ENCODE data around the gene COL9A3.

Gene COL9A3

DNA sequence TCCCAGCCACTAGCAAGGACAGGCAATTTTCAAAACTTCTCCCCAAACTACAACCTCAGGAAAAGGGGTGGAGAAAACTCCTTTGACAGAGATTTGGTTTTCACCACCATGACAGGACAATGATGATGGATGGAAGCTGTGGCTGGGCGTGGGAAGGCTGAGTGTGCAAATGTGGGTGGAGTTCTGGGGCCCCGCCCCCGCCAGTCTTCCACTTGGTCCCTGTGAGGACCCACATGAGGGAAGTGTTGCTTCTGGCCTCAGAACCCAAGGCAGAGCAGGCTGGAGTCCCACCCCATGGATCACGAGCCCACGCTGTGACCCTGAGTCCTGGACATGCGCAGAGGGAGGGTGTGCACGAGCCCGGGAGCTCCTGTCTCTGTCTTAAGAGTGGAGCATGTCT is 42.1 kb upstream of the COL9A3 start:
- in situ Hi-C loops (cut with MboI; ENCODE audit: low pct_unique_long_range_greater_than_20kb, low sequenced_read_pairs, unreplicated experiment): no loop called here
- DNase-seq (ENCODE audit: low spot score): no peak
- TF ChIP-seq, protein P1, sequence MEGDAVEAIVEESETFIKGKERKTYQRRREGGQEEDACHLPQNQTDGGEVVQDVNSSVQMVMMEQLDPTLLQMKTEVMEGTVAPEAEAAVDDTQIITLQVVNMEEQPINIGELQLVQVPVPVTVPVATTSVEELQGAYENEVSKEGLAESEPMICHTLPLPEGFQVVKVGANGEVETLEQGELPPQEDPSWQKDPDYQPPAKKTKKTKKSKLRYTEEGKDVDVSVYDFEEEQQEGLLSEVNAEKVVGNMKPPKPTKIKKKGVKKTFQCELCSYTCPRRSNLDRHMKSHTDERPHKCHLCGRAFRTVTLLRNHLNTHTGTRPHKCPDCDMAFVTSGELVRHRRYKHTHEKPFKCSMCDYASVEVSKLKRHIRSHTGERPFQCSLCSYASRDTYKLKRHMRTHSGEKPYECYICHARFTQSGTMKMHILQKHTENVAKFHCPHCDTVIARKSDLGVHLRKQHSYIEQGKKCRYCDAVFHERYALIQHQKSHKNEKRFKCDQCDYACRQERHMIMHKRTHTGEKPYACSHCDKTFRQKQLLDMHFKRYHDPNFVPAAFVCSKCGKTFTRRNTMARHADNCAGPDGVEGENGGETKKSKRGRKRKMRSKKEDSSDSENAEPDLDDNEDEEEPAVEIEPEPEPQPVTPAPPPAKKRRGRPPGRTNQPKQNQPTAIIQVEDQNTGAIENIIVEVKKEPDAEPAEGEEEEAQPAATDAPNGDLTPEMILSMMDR (IDR thresholded peaks at IDR 0.05; ENCODE audit: extremely low read depth, insufficient read depth, missing control alignments): no peak

DNA sequence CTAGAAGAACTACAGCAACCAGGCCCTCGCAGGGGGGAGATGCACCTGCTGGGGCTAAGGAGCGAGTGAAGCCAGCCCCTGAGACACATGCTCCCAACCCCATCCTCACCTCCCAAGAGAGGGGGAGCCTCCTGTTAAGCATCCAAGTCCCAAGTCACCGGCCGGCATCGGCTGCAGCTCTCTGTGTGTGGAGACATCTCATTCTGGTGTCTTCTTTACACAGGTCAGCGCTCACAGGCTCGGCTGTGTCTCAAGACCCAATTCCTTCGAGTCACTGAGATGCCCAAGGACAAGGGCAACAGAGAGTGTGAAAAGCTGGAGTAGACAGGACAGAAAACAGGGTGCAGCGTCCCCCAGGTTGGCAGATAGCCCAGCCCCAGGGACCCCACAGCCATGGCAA is 41.6 kb upstream of the COL9A3 start:
- in situ Hi-C loops (cut with MboI; ENCODE audit: low pct_unique_long_range_greater_than_20kb, low sequenced_read_pairs, unreplicated experiment): no loop called here

DNA sequence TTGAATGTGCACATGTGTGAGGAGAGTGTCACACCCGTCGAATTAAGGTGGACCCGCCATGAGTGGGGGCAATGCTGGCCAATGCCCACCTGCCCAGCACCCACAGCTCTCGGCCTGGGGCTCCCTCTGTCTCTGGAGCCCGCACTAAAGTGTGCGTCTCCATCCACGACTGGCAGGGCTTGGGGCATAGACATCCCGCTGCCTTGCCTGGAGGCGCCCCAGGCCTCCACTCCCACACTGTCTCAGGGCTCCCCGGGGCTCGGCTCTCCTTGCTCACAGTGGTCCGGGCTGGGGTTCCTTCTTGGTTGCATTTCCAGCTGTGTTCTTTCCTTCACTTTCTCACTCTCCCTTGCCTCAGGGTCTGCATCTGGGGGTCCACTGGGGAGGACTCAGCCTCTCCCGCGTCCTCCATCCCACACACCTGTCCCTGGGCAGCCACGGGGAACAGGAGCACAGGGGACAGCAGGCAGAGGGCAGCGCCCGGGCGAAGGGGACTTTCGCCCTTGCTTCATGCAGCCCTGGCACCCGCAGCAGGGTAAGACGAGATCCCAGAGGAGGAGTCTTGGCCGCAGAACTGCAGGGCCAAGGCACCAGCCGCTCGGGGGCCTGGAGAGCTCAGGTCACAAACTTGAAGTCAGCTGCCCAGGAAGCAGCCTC is 40.7 kb upstream of the COL9A3 start:
- TF ChIP-seq, protein P1 (IDR thresholded peaks at IDR 0.05; ENCODE audit: extremely low read depth, insufficient read depth, missing control alignments): no peak
- no peak for DNase-seq (ENCODE audit: low spot score)
- in situ Hi-C loops (cut with MboI; ENCODE audit: low pct_unique_long_range_greater_than_20kb, low sequenced_read_pairs, unreplicated experiment): no loop called here

More for the DNA sequence above, 41.6 kb upstream of the COL9A3 start:
- DNase-seq (ENCODE audit: low spot score): no peak
- TF ChIP-seq, protein P1 (IDR thresholded peaks at IDR 0.05; ENCODE audit: extremely low read depth, insufficient read depth, missing control alignments): no peak

DNA sequence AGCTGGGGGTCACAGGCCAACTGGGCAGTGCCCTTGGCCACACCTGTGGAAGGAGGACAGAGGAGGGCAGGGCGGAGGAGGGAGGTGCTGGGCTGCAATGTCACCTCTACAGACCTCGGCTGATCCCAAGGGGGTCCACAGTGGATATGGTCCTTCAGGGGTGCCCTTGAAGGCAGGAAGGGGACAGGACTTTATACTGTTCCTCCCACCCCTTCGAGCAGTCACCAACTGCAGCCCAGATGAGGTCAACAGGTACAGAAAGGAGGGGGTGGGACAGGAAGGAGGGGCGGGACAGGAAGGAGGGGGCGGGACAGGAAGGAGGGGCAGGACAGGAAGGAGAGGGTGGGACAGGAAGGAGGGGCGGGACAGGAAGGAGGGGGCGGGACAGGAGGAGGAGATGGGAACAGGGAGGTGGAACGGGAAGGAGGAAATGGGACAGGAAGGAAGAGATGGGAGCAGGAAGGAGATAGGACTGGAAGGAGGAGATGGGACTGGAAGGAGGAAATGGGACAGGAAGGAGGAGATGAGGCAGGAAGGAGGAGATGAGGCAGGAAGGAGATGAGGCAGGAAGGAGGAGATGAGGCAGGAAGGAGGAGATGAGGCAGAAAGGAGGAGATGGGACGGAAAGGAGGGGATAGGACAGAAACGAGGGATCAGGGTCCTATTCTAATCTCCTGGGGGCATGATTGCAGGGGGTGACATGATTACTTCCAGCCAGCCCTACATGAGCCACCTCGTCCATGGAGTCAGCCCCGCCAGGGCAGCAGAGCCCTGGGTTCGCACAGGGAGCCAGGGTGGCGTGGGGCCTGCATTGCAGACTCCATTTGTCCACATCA is 39.9 kb upstream of the COL9A3 start:
- in situ Hi-C loops (cut with MboI; ENCODE audit: low pct_unique_long_range_greater_than_20kb, low sequenced_read_pairs, unreplicated experiment): no loop called here
- peak; percentile 79 for DNase-seq (ENCODE audit: low spot score)
- TF ChIP-seq, protein P1 (IDR thresholded peaks at IDR 0.05; ENCODE audit: extremely low read depth, insufficient read depth, missing control alignments): no peak

DNA sequence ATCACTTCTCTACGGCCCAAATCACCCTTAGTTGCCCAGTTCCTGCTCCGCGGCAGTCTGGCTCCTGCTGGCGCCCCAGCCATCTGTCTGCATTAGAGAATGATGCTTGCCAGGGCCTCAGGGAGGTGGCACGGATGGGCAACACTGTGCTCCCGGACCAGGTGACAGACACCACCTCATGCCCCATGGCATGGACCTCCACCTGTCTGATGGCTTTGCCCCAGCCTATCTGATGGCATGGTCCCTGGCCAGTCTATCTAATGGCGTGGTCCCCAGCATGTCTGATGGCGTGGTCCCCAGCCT is 39.4 kb upstream of the COL9A3 start:
- in situ Hi-C loops (cut with MboI; ENCODE audit: low pct_unique_long_range_greater_than_20kb, low sequenced_read_pairs, unreplicated experiment): no loop called here
- TF ChIP-seq, protein P1 (IDR thresholded peaks at IDR 0.05; ENCODE audit: extremely low read depth, insufficient read depth, missing control alignments): no peak
- no peak for DNase-seq (ENCODE audit: low spot score)

DNA sequence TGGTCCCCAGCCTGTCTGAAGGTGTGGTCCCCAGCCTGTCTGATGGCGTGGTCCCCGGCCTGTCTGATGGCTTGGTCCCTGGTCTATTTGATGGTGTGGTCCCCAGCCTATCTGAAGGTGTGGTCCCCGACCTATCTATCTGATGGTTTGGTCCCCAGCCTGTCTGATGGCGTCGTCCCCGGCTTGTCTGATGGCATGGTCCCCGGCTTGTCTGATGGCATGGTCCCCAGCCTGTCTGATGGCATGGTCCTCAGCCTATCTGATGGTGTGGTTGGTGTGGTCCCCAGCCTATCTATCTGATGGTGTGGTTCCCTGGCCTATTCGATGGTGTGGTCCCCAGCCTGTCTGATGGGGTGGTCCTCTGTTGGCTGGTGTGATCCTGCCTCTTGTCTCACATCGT is 38.8 kb upstream of the COL9A3 start:
- TF ChIP-seq, protein P1 (IDR thresholded peaks at IDR 0.05; ENCODE audit: extremely low read depth, insufficient read depth, missing control alignments): no peak
- in situ Hi-C loops (cut with MboI; ENCODE audit: low pct_unique_long_range_greater_than_20kb, low sequenced_read_pairs, unreplicated experiment): no loop called here
- no peak for DNase-seq (ENCODE audit: low spot score)
